ENCODE data around the gene TEX11. TPM values are rescaled to one million over a fixed set of nuclear protein-coding genes. Genes with fewer than 3 reads are reported as not detected.

Gene TEX11
- polyA plus RNA-seq, 1 donor (not counting 4 experiments of a cell fraction or from before 2014, with no cell fraction given): not detected

GRCh38 chrX:70488856-70489255 is 419.7 kb downstream of the TEX11 start:
- Histone ChIP-seq H3K4me1 (ENCODE audit: control insufficient read depth, extremely low read depth, insufficient read depth, low read length) (no peaks in the 10 kb centered on the region), H3K27me3 (ENCODE audit: control insufficient read depth, extremely low read depth, insufficient read depth, low read length) (no peaks in the 10 kb centered on the region), H3K27ac (ENCODE audit: control insufficient read depth, insufficient read depth, low read length) (no peak overlapping the region), H3K9ac (ENCODE audit: control insufficient read depth, extremely low read depth, insufficient read depth, low read length) (no peak overlapping the region), H3K36me3 (ENCODE audit: control insufficient read depth in 2 of 2, extremely low read depth in 1 of 2, insufficient read depth in 2 of 2, low read length in 2 of 2) (no peaks in the 10 kb centered on the region), H3K4me2 (ENCODE audit: control insufficient read depth, extremely low read depth, insufficient read depth, low read depth, low read length) (no peak overlapping the region), H3K4me3 (ENCODE audit: control insufficient read depth in 2 of 3, extremely low read depth in 1 of 3, insufficient read depth in 2 of 3, low read depth in 1 of 3, low read length in 3 of 3) (no peak overlapping the region), H3K79me2 (ENCODE audit: control insufficient read depth, insufficient read depth, low read length) (no peaks in the 10 kb centered on the region), H3K9me1 (ENCODE audit: control insufficient read depth, extremely low read depth, insufficient read depth, low read length) (no peaks in the 10 kb centered on the region), H4K20me1 (ENCODE audit: control insufficient read depth, extremely low read depth, insufficient read depth, low read length) (no peaks in the 10 kb centered on the region), H3K9me3 (ENCODE audit: control insufficient read depth, low read depth, low read length) (no peaks in the 10 kb centered on the region), H2AFZ (ENCODE audit: control insufficient read depth, low read length) (no peak overlapping the region)
- no peak for TF ChIP-seq EZH2 (IDR thresholded peaks at IDR 0.05; ENCODE audit: low read length)
- TF ChIP-seq, protein P1, sequence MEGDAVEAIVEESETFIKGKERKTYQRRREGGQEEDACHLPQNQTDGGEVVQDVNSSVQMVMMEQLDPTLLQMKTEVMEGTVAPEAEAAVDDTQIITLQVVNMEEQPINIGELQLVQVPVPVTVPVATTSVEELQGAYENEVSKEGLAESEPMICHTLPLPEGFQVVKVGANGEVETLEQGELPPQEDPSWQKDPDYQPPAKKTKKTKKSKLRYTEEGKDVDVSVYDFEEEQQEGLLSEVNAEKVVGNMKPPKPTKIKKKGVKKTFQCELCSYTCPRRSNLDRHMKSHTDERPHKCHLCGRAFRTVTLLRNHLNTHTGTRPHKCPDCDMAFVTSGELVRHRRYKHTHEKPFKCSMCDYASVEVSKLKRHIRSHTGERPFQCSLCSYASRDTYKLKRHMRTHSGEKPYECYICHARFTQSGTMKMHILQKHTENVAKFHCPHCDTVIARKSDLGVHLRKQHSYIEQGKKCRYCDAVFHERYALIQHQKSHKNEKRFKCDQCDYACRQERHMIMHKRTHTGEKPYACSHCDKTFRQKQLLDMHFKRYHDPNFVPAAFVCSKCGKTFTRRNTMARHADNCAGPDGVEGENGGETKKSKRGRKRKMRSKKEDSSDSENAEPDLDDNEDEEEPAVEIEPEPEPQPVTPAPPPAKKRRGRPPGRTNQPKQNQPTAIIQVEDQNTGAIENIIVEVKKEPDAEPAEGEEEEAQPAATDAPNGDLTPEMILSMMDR (optimal IDR thresholded peaks at IDR 0.05 in 1 of 3, IDR thresholded peaks at IDR 0.05 in 1 of 3, conservative IDR thresholded peaks at IDR 0.05 in 1 of 3; ENCODE audit: extremely low read depth in 1 of 3, insufficient read depth in 2 of 3, low read length in 3 of 3): no peak
- dilution Hi-C loops (cut with MboI; ENCODE audit: extremely low pct_ligation_motif_present, low sequenced_read_pairs): no loop called here
- FAIRE-seq: no peak
- no peak for DNase-seq (ENCODE audit: low read depth, low spot score)

DNA sequence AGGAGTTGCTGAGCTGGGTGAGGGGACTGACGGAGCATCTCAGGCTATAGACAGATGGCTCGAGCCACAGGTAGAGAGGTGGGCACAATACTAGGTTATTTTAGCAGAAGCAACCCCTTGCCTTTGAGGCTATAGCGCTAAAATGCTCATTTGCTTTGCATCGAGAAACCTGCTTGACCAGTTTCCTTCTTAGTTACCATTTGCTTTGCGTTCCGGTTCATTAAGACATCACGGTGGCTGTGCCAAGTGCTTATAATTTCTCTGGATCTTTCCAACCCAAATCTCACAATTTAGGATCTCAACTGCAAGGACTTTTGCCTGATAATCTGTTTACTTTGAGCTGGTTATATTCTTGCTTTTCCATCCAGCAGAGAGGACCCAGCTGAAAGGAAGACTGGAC is 423.0 kb downstream of the TEX11 start:
- H3K9me3 ChIP-seq (ENCODE audit: control insufficient read depth, low read depth, low read length): no peaks in the 10 kb centered on the region
- no peaks in the 10 kb centered on the region for H4K20me1 ChIP-seq (ENCODE audit: control insufficient read depth, extremely low read depth, insufficient read depth, low read length)
- DNase-seq (ENCODE audit: low read depth, low spot score) (no peak), FAIRE-seq (no peak)
- H3K4me2 ChIP-seq (ENCODE audit: control insufficient read depth, extremely low read depth, insufficient read depth, low read depth, low read length): no peak overlapping the region
- H3K4me1 ChIP-seq (ENCODE audit: control insufficient read depth, extremely low read depth, insufficient read depth, low read length): no peaks in the 10 kb centered on the region
- no peak overlapping the region for H3K9ac ChIP-seq (ENCODE audit: control insufficient read depth, extremely low read depth, insufficient read depth, low read length)
- no peak overlapping the region for H3K27ac ChIP-seq (ENCODE audit: control insufficient read depth, insufficient read depth, low read length)
- TF ChIP-seq, protein P1 (optimal IDR thresholded peaks at IDR 0.05 in 1 of 3, IDR thresholded peaks at IDR 0.05 in 1 of 3, conservative IDR thresholded peaks at IDR 0.05 in 1 of 3; ENCODE audit: extremely low read depth in 1 of 3, insufficient read depth in 2 of 3, low read length in 3 of 3): no peak
- TF ChIP-seq EZH2 (IDR thresholded peaks at IDR 0.05; ENCODE audit: low read length): no peak
- H3K79me2 ChIP-seq (ENCODE audit: control insufficient read depth, insufficient read depth, low read length): no peaks in the 10 kb centered on the region
- H2AFZ ChIP-seq (ENCODE audit: control insufficient read depth, low read length): no peak overlapping the region
- H3K9me1 ChIP-seq (ENCODE audit: control insufficient read depth, extremely low read depth, insufficient read depth, low read length): no peaks in the 10 kb centered on the region
- H3K36me3 ChIP-seq (ENCODE audit: control insufficient read depth in 2 of 2, extremely low read depth in 1 of 2, insufficient read depth in 2 of 2, low read length in 2 of 2): no peaks in the 10 kb centered on the region
- no peaks in the 10 kb centered on the region for H3K27me3 ChIP-seq (ENCODE audit: control insufficient read depth, extremely low read depth, insufficient read depth, low read length)
- no peak overlapping the region for H3K4me3 ChIP-seq (ENCODE audit: control insufficient read depth in 2 of 3, extremely low read depth in 1 of 3, insufficient read depth in 2 of 3, low read depth in 1 of 3, low read length in 3 of 3)
- dilution Hi-C loops (cut with MboI; ENCODE audit: extremely low pct_ligation_motif_present, low sequenced_read_pairs): no loop called here
